ENCODE results near the gene TMEM240.
"Not testable (repeated sequence)": the region's sequence is repeated elsewhere in the genome, so short reads cannot be mapped to it uniquely, and the experiment has no call there.

GRCh38 chr1:1526476-1526875, 13.9 kb downstream of the TMEM240 start:
- TF ChIP-seq, protein P1, sequence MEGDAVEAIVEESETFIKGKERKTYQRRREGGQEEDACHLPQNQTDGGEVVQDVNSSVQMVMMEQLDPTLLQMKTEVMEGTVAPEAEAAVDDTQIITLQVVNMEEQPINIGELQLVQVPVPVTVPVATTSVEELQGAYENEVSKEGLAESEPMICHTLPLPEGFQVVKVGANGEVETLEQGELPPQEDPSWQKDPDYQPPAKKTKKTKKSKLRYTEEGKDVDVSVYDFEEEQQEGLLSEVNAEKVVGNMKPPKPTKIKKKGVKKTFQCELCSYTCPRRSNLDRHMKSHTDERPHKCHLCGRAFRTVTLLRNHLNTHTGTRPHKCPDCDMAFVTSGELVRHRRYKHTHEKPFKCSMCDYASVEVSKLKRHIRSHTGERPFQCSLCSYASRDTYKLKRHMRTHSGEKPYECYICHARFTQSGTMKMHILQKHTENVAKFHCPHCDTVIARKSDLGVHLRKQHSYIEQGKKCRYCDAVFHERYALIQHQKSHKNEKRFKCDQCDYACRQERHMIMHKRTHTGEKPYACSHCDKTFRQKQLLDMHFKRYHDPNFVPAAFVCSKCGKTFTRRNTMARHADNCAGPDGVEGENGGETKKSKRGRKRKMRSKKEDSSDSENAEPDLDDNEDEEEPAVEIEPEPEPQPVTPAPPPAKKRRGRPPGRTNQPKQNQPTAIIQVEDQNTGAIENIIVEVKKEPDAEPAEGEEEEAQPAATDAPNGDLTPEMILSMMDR (IDR thresholded peaks at IDR 0.05; ENCODE audit: borderline replicate concordance, extremely low read depth, low read length, poor library complexity, severe bottlenecking), result not testable (repeated sequence)
- TF ChIP-seq EZH2 (IDR thresholded peaks at IDR 0.05; ENCODE audit: borderline replicate concordance, low read depth, low read length, severe bottlenecking), result not testable (repeated sequence)

Data from DND-41 (cell line).